Prostate gland (tissue), 2 donors: ENCODE results near the gene ZCCHC7. TPM values are rescaled to one million over a fixed set of nuclear protein-coding genes. Genes with fewer than 3 reads are reported as not detected.

Experiments used
- DNase-seq: peaks from one replicate; pipeline ENCODE4 v3.0.0-alpha.2; 2019; ENCODE audit warnings: low spot score
- H3K27ac ChIP-seq, 2 donors: fragments of 200-600 bp; sonication (generic); 2 replicates each; pipeline ENCODE4 v1.5.1; 2017 to 2019
- H3K27me3 ChIP-seq: fragments of 200-600 bp; sonication (generic); replicated peaks from 2 replicates; pipeline ENCODE4 v1.5.1; 2019; ENCODE audit not compliant: insufficient read depth
- H3K36me3 ChIP-seq, 2 donors: fragments of 200-600 bp; sonication (generic); 1 replicate in 1 of 2; 2 replicates in 1 of 2; pipeline versions ENCODE4 v1.5.1 to v1.8.1; 2017 to 2019
- H3K4me1 ChIP-seq: fragments of 200-600 bp; sonication (generic); replicated peaks from 2 replicates; pipeline ENCODE4 v1.5.1; 2019
- H3K4me3 ChIP-seq, 2 donors: fragments of 200-600 bp; sonication (generic); 2 replicates each; pipeline ENCODE4 v1.5.1; 2017 to 2019
- H3K9me3 ChIP-seq: fragments of 200-600 bp; sonication (generic); 2 replicates; pipeline ENCODE4 v1.5.1; 2017
- POLR2A ChIP-seq: fragments of 450-650 bp; IDR thresholded peaks from one replicate; pipeline ENCODE4 v1.6.1; 2016; ENCODE audit warnings: antibody characterized with exemption, mild to moderate bottlenecking
- POLR2AphosphoS5 ChIP-seq: sonication (generic); formaldehyde crosslinking; IDR thresholded peaks from one replicate; pipeline ENCODE4 v1.6.1; 2017; ENCODE audit warnings: antibody characterized with exemption
- WGBS: methylation state at CpG from one replicate; pipeline ENCODE4 v1.1.5; 2018; 5-methylcytosine and 5-hydroxymethylcytosine counted together
- intact Hi-C: fragments of 100-400 bp; cut with DNase I; formaldehyde crosslinking; loops from one replicate; pipeline ENCODE4 v1.14.2; 2022
- total RNA-seq, 2 donors: library from RNA; depleted of rRNA; stranded (reverse); fragments of >200 nt; gene quantifications; one replicate each; pipeline ENCODE4 v1.1.0, GENCODE V29; 2016
- TF ChIP-seq, protein P1 (sequence below), 4 experiments: fragments of 200-600 bp in 2 of 4; fragments of 450-650 bp in 2 of 4; sonication (generic) in 2 of 4; IDR thresholded peaks; 1 replicate in 3 of 4; 2 replicates in 1 of 4; pipeline ENCODE4 v1.5.1; 2016 to 2019; ENCODE audit warnings: antibody characterized with exemption in 4 of 4, mild to moderate bottlenecking in 2 of 4, moderate library complexity in 2 of 4

ZCCHC7 gene
- total RNA-seq, 2 donors from 2014 or later: 12.7 to 14.2 TPM

- H3K4me3 ChIP-seq: no peak overlapping the region
- H3K4me1 ChIP-seq: no peaks in the 10 kb centered on the region
- H3K36me3 ChIP-seq: no peaks in the 10 kb centered on the region
- 76% methylated on average over 7 of the region's 7 CpGs for whole genome bisulfite sequencing
- no peak for TF ChIP-seq POLR2AphosphoS5
- TF ChIP-seq, protein P1, sequence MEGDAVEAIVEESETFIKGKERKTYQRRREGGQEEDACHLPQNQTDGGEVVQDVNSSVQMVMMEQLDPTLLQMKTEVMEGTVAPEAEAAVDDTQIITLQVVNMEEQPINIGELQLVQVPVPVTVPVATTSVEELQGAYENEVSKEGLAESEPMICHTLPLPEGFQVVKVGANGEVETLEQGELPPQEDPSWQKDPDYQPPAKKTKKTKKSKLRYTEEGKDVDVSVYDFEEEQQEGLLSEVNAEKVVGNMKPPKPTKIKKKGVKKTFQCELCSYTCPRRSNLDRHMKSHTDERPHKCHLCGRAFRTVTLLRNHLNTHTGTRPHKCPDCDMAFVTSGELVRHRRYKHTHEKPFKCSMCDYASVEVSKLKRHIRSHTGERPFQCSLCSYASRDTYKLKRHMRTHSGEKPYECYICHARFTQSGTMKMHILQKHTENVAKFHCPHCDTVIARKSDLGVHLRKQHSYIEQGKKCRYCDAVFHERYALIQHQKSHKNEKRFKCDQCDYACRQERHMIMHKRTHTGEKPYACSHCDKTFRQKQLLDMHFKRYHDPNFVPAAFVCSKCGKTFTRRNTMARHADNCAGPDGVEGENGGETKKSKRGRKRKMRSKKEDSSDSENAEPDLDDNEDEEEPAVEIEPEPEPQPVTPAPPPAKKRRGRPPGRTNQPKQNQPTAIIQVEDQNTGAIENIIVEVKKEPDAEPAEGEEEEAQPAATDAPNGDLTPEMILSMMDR (IDR thresholded peaks at IDR 0.05): no peak
- intact Hi-C loops: no loop called here
- no peak overlapping the region for H3K27ac ChIP-seq
- no peaks in the 10 kb centered on the region for H3K9me3 ChIP-seq
- H3K27me3 ChIP-seq: no peaks in the 10 kb centered on the region
- no peak for DNase-seq
These were observed 203.9 kb downstream of the ZCCHC7 start for GRCh38 chr9:37324261-37324683.

GRCh38 chr9:37324691-37325490, 204.5 kb downstream of the ZCCHC7 start:
- intact Hi-C loops: no loop called here
- no peak for DNase-seq
- Histone ChIP-seq H3K9me3 (no peaks in the 10 kb centered on the region), H3K4me1 (no peaks in the 10 kb centered on the region), H3K27me3 (no peaks in the 10 kb centered on the region), H3K36me3 (no peaks in the 10 kb centered on the region), H3K27ac (no peak overlapping the region), H3K4me3 (no peak overlapping the region)
- TF ChIP-seq POLR2A: no peak
- TF ChIP-seq, protein P1 (IDR thresholded peaks at IDR 0.05): no peak
- no peak for TF ChIP-seq POLR2AphosphoS5
- 61% methylated on average over 5 of the region's 5 CpGs for WGBS

DNA sequence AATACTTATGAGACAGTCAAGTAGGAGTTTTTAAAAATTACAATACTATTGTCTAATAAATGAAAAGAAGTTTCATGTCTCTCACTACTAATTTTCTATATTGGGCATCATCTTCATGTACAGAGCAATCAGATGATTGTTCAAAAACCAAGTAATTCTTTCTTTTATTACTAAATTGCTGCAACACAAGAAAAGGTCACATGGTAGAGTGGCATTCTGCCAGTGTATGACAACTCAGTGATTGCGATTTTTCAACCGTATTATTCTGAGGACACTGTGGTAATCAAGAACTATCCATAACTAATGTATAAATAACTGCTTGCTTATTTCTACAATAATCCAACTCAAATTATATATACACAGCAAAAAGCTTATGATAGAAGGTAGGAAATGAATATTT, 205.4 kb downstream of the ZCCHC7 start:
- DNase-seq: no peak
- H3K27ac ChIP-seq: no peak overlapping the region
- H3K27me3 ChIP-seq: no peaks in the 10 kb centered on the region
- no peaks in the 10 kb centered on the region for H3K36me3 ChIP-seq
- no peak overlapping the region for H3K4me3 ChIP-seq
- H3K9me3 ChIP-seq: no peaks in the 10 kb centered on the region
- TF ChIP-seq POLR2A (no peak), POLR2AphosphoS5 (no peak)
- TF ChIP-seq, protein P1 (IDR thresholded peaks at IDR 0.05): no peak
- H3K4me1 ChIP-seq: no peaks in the 10 kb centered on the region
- WGBS: 86% methylated on average over 2 of the region's 2 CpGs
- intact Hi-C loops: no loop called here

GRCh38 chr9:37327553-37327952, 207.2 kb downstream of the ZCCHC7 start:
- no peaks in the 10 kb centered on the region for H3K27me3 ChIP-seq
- no peaks in the 10 kb centered on the region for H3K36me3 ChIP-seq
- H3K9me3 ChIP-seq: no peaks in the 10 kb centered on the region
- intact Hi-C loops: no loop called here
- H3K4me1 ChIP-seq: no peaks in the 10 kb centered on the region
- H3K27ac ChIP-seq: no peak overlapping the region
- TF ChIP-seq, protein P1 (IDR thresholded peaks at IDR 0.05): no peak
- TF ChIP-seq POLR2AphosphoS5: no peak
- no peak for TF ChIP-seq POLR2A
- 76% methylated on average over 4 of the region's 4 CpGs for WGBS
- no peak overlapping the region for H3K4me3 ChIP-seq
- no peak for DNase-seq

- Histone ChIP-seq H3K4me1 (no peaks in the 10 kb centered on the region), H3K36me3 (no peaks in the 10 kb centered on the region), H3K27ac (no peak overlapping the region), H3K4me3 (no peak overlapping the region), H3K27me3 (no peaks in the 10 kb centered on the region), H3K9me3 (no peaks in the 10 kb centered on the region)
- intact Hi-C loops: no loop called here
- no peak for DNase-seq
- no peak for TF ChIP-seq POLR2A
- no peak for TF ChIP-seq POLR2AphosphoS5
- TF ChIP-seq, protein P1 (IDR thresholded peaks at IDR 0.05): no peak
These were observed 208.3 kb downstream of the ZCCHC7 start for GRCh38 chr9:37328556-37329227.
